Smooth muscle cell (in vitro differentiated cells): ENCODE measurements around the gene SLC25A10. TPM values are rescaled to one million over a fixed set of nuclear protein-coding genes. Genes with fewer than 3 reads are reported as not detected.
A peak's percentile ranks its signal among the peaks of the same experiment; 100 is the strongest.

Experiments used
- DNase-seq: peaks from one replicate; lab custom pipeline; 2025; ENCODE audit not compliant: unreplicated experiment; lab: John Stamatoyannopoulos, UW
- H2AFZ ChIP-seq: fragments of 200-600 bp; sonication (generic); 2 replicates; pipeline ENCODE4 v1.6.0; 2016; ENCODE audit warnings: antibody characterized with exemption, low read depth, mild to moderate bottlenecking
- H3F3A ChIP-seq: fragments of 200-600 bp; sonication (generic); 2 replicates; pipeline ENCODE4 v1.6.0; 2017; ENCODE audit warnings: antibody characterized with exemption, low read depth
- H3K27ac ChIP-seq: fragments of 200-600 bp; sonication (generic); 2 replicates; pipeline ENCODE4 v1.5.1; 2016; ENCODE audit warnings: low read depth, mild to moderate bottlenecking
- H3K27me3 ChIP-seq: fragments of 200-600 bp; sonication (generic); 2 replicates; pipeline ENCODE4 v1.6.1; 2016; ENCODE audit warnings: low read depth, mild to moderate bottlenecking
- H3K36me3 ChIP-seq: fragments of 200-600 bp; sonication (generic); 2 replicates; pipeline ENCODE4 v1.5.1; 2016; ENCODE audit warnings: low read depth
- H3K4me1 ChIP-seq: fragments of 200-600 bp; sonication (generic); 2 replicates; pipeline ENCODE4 v1.5.1; 2016; ENCODE audit warnings: low read depth
- H3K4me2 ChIP-seq: fragments of 200-600 bp; sonication (generic); 2 replicates; pipeline ENCODE4 v1.6.0; 2016; ENCODE audit warnings: mild to moderate bottlenecking
- H3K4me3 ChIP-seq: fragments of 200-600 bp; sonication (generic); 2 replicates; pipeline ENCODE4 v1.5.1; 2016; ENCODE audit warnings: mild to moderate bottlenecking
- H3K79me2 ChIP-seq: fragments of 200-600 bp; sonication (generic); 2 replicates; pipeline ENCODE4 v1.6.0; 2016; ENCODE audit warnings: low read depth, mild to moderate bottlenecking
- H3K9ac ChIP-seq: fragments of 200-600 bp; sonication (generic); 2 replicates; pipeline ENCODE4 v1.6.0; 2016; ENCODE audit warnings: low read depth
- H3K9me3 ChIP-seq: fragments of 200-600 bp; sonication (generic); replicated peaks from 2 replicates; pipeline ENCODE4 v1.5.1; 2016; ENCODE audit warnings: low read depth
- H4K20me1 ChIP-seq: fragments of 200-600 bp; sonication (generic); 2 replicates; pipeline ENCODE4 v1.6.0; 2016; ENCODE audit warnings: low read depth
- WGBS: methylation state at CpG from one replicate; pipeline ENCODE4 v1.1.7; 2016; ENCODE audit warnings: low lambda C conversion rate; 5-methylcytosine and 5-hydroxymethylcytosine counted together
- polyA plus RNA-seq: library from polyadenylated mRNA; unstranded; fragments of >200 nt; fragmentation: Nextera tagmentation; extraction: Ambion mirVana; gene quantifications from 2 replicates; pipeline ENCODE4 v1.2.1, GENCODE V29; 2016
- total RNA-seq: library from RNA; depleted of rRNA; stranded (reverse); fragments of >200 nt; gene quantifications from 2 replicates; pipeline ENCODE4 v1.2.3, GENCODE V29; 2014
- TF ChIP-seq, protein P1 (sequence below): fragments of 200-600 bp; sonication (generic); IDR thresholded peaks from 2 replicates; pipeline ENCODE4 v1.5.1; 2017; ENCODE audit warnings: borderline replicate concordance, mild to moderate bottlenecking, antibody characterized with exemption; ENCODE audit not compliant: insufficient read depth, poor library complexity, severe bottlenecking

SLC25A10 gene, protein sequence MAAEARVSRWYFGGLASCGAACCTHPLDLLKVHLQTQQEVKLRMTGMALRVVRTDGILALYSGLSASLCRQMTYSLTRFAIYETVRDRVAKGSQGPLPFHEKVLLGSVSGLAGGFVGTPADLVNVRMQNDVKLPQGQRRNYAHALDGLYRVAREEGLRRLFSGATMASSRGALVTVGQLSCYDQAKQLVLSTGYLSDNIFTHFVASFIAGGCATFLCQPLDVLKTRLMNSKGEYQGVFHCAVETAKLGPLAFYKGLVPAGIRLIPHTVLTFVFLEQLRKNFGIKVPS
- total RNA-seq (8.4 and 11.3 TPM in 2 replicates), polyA plus RNA-seq (13.0 and 21.0 TPM in 2 replicates)

DNA sequence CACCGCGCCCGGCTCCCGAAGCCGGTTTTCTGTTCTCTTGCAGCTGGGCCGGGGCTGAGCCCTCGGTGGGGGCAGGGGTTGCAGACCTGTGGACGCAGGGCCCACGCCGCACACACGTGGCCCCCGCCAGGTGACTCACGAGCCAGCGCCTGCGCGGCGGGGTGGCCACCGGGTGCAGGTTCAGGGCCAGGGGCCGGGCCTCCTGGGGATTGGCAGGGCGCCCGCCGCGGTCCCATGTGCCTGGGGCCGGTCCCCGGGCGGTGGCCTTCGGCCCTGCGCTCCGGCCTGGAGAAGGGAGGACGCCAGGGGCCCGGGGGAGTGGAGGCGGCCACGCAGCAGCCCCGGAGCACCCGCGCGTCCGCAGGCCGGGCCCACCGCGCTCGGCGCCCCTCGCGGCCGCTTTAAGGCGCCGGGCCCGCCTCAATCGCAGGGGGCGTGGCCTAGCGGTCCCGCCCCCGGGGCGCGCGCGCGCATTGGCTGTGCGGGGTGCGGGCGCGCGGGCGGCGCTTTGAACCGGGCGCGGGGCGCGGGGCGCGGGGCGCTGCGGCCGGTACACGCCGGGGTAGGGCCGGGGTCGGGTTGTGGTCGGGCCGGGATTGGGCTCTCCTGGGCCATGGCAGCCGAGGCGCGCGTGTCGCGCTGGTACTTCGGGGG lies at the start of gene SLC25A10:
Gene SLC25A10, plus strand, starts transcription at position 471 of the 654 bp plus-strand sequence. Its CDS starts 143 bp downstream, at position 614.
- H3K4me3 ChIP-seq: peak within 1 kb of the TSS; percentile 71
- peaks cover 5% of the 10 kb centered on the region for H3F3A ChIP-seq
- peaks cover 27% of the 10 kb centered on the region for H3K4me1 ChIP-seq
- TF ChIP-seq, protein P1, sequence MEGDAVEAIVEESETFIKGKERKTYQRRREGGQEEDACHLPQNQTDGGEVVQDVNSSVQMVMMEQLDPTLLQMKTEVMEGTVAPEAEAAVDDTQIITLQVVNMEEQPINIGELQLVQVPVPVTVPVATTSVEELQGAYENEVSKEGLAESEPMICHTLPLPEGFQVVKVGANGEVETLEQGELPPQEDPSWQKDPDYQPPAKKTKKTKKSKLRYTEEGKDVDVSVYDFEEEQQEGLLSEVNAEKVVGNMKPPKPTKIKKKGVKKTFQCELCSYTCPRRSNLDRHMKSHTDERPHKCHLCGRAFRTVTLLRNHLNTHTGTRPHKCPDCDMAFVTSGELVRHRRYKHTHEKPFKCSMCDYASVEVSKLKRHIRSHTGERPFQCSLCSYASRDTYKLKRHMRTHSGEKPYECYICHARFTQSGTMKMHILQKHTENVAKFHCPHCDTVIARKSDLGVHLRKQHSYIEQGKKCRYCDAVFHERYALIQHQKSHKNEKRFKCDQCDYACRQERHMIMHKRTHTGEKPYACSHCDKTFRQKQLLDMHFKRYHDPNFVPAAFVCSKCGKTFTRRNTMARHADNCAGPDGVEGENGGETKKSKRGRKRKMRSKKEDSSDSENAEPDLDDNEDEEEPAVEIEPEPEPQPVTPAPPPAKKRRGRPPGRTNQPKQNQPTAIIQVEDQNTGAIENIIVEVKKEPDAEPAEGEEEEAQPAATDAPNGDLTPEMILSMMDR: no peak
- H4K20me1 ChIP-seq: no peaks in the 10 kb centered on the region
- H3K4me2 ChIP-seq: peak within 1 kb of the TSS; percentile 98
- peak; percentile 53 for DNase-seq
- 1% methylated on average over 36 of the region's 89 CpGs for WGBS
- H3K9ac ChIP-seq: peak within 1 kb of the TSS; percentile 22
- no peak within 1 kb of the TSS for H2AFZ ChIP-seq
- H3K36me3 ChIP-seq: no peaks in the 10 kb centered on the region
- peak within 1 kb of the TSS; percentile 28 for H3K27ac ChIP-seq
- H3K79me2 ChIP-seq: no peaks in the 10 kb centered on the region
- H3K9me3 ChIP-seq: no peaks in the 10 kb centered on the region
- no peaks in the 10 kb centered on the region for H3K27me3 ChIP-seq

DNA sequence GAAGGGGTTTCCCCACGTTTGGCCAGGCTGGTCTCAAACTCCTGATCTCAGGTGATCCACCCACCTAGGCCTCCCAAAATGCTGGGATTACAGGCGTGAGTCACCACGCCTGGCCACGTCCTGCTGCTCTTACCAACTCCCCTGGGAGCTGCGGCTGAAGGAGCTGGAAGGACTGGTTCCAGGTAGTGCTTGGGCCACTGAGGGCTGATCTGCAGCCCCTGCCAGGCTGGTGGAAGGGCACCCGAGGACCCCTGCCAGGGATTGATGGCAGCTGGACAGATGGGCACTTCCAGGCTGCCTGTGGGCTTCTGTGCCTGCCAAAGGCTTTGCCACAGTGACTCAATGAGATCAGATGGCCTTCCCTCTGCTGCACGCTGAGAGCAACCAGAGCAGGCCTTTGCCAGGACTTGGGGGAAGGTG lies 48.0 kb upstream of the SLC25A10 start:
- no peak overlapping the region for H3K4me3 ChIP-seq
- no peaks in the 10 kb centered on the region for H3F3A ChIP-seq
- H3K27me3 ChIP-seq: no peaks in the 10 kb centered on the region
- no peaks in the 10 kb centered on the region for H3K36me3 ChIP-seq
- WGBS: 81% methylated on average over 7 of the region's 7 CpGs
- no peak overlapping the region for H2AFZ ChIP-seq
- peaks cover 26% of the 10 kb centered on the region for H3K79me2 ChIP-seq
- no peak overlapping the region for H3K27ac ChIP-seq
- peaks cover 8% of the 10 kb centered on the region for H3K4me1 ChIP-seq
- no peak overlapping the region for H3K9ac ChIP-seq
- no peaks in the 10 kb centered on the region for H3K9me3 ChIP-seq
- H3K4me2 ChIP-seq: no peak overlapping the region
- no peaks in the 10 kb centered on the region for H4K20me1 ChIP-seq
- TF ChIP-seq, protein P1: no peak
- DNase-seq: no peak

DNA sequence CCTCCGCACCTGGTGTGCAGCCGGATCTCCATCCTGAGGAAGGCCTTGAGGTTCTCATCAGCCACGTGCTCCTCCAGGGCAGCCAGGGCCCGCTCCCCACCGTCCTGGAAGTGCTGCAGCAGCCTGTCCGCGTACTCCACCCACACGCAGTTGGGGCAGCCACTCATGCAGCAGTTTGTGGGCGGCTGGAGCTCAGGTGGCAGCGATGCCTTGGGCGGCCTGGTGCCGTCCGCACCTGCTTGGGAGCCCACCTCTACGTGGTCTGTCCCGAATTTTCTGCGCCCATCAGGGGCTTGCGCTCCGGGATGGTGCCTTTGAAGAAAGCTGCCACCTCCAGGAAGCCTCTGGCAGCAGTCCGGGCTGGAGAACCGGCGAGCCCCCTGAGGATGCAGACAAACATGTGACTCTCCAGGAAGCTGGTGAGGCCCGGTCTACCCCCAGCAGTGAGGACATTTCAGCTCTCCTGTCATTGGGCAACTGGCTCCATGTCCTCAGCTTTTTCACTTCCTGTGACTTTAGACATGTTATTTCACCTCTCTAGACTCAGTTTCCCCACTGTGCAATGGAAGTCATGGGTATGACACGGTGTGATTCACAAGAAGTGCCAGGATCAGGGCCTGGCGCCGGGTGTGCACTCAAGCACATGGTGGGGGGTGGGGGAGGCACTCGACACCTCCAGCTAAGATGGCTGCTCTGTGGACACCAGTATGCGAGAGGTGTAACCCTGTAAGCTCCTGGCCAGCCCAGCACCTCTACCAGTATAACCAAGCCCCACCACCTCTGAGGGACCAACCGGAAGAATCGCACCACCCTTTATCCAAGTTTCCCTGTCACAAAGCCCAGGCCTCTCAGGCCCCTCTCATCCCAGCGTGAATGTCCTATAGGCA lies 46.6 kb upstream of the SLC25A10 start:
- Histone ChIP-seq H2AFZ (peak overlapping the region; percentile 53), H3K27me3 (no peaks in the 10 kb centered on the region), H3K36me3 (no peaks in the 10 kb centered on the region), H3K4me1 (peaks cover 8% of the 10 kb centered on the region), H3K4me2 (peak overlapping the region; percentile 99), H3K79me2 (peaks cover 27% of the 10 kb centered on the region), H3F3A (no peaks in the 10 kb centered on the region), H3K9ac (peak overlapping the region; percentile 82), H3K27ac (peak overlapping the region; percentile 69), H4K20me1 (no peaks in the 10 kb centered on the region), H3K4me3 (peak overlapping the region; percentile 83), H3K9me3 (no peaks in the 10 kb centered on the region)
- 83% methylated on average over 30 of the region's 30 CpGs for WGBS
- DNase-seq: no peak
- TF ChIP-seq, protein P1: no peak
